GM21447 (cell line): ENCODE data around the gene RSAD2.
"Not testable (repeated sequence)": the region's sequence is repeated elsewhere in the genome, so short reads cannot be mapped to it uniquely, and the experiment has no call there.

Experiments used
- ATAC-seq: cut with Tn5 transposase; IDR thresholded peaks from one replicate; pipeline ENCODE4 v1.9.1; 2021; ENCODE audit not compliant: unreplicated experiment

RSAD2 gene

DNA sequence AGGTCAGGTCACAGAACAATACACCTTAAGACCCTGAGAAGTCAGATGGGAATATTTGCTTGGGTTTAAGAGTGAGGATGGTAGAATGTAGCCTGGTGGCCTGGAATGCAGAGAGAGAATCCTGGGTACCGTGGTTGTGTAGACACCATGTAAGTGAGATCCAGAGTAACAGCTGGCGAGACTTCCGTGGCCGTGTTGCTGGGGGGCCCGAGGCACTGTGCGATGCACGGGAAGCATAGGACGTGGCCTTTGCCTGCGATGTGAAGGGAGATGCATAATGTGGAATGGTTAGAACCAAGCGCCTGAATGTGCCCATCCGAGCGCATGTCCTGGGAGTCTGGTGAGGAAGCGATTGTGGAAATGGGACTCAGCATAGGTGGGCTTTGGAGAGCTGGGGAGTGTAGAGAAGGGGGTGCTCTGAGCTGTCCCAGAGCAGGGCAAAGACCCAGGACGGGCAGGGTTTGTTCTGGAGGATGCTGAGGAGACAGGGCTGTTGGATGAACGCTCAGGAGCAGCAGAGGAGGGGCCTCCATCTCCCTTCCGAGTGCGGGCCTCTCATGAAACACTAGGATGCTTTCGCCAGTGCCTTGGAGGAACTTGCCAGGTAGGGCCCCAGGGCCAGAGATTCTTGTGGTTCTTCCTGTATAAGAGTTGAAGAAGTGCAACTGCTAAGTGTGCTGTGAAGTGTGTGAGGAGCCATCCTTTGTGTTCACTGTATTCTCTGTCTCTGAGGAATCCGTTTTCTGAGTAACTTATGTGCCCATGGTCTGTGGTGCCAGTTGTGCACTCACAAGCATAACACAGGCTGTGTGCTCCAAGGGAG is 46.7 kb downstream of the RSAD2 start:
- ATAC-seq, result no peak

- ATAC-seq, result no peak
These were observed 47.4 kb downstream of the RSAD2 start for GRCh38 chr2:6924924-6925409.

DNA sequence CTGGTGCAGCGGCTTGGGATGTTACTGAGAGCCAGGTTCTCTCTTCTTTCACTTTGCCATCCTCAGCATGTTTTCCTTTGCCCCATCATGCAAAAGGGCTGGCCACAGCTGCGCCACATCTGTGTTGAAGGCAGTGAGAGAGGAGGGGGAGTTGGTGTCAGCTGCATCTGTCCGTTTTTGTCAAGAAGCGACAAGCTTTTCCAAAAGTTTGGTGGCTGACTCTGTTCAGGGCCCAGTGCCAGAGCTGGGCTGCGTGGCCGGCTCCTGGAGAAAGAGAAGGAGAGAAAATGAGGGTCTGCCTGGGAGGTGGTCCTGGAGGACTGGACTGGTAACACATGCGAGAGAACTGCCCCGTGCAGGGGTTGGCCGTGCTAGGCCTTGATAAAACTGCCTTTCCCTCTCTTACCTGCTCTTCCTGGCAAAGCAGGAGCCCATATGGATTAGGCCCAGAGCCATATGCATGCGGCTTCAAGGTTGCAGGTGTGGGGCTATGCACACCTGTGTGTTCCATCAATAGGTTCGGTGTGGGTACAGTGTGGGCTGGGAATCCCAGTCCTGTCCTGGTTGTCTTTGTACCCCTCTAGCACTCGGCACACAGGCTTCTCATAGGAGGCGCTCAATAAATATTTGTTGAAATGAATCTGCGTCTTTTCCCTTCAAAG is 48.6 kb downstream of the RSAD2 start:
- no peak for ATAC-seq

DNA sequence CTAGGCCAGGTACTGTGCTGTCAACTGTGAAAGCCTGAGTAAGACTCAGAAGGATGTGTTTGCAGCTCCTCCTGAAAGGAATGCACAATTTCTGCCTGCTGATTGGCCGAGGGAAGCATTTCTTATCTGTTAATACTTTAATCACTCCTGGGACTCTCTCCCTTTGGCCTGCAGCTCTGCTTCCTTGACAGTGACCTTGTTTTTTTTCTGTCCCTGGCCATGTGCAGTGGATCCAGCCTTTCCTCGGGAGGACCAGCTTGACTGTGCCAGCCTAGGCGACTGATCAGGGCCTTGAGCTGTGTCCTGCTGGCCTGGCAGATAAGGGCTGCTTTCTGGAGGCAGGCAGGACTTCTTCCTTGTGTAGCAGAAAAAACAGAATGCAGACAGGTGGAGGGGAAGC is 49.6 kb downstream of the RSAD2 start:
- no peak for ATAC-seq

DNA sequence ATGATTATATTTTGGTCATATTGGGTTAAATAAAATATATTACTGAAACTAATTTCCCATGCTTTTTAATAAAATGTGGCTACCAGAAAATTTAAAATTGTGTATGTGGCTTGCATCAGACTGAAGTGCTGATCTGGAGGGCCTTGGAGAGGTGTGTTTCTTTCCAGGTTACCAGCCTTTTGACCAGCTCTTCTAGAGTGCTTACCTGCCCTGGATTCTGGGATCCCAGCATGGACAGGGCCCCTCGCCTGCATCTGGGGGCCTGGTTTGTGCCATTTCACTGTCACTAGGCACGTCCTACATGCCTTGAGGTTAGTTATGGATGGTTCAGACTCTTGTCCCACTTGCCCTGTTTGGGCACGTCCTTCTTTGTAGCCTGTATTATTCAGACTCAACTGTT is 50.2 kb downstream of the RSAD2 start:
- no peak for ATAC-seq

- no peak for ATAC-seq
These were observed 50.9 kb downstream of the RSAD2 start for GRCh38 chr2:6928452-6928851.

GRCh38 chr2:6929196-6929819 is 51.7 kb downstream of the RSAD2 start:
- no peak for ATAC-seq

DNA sequence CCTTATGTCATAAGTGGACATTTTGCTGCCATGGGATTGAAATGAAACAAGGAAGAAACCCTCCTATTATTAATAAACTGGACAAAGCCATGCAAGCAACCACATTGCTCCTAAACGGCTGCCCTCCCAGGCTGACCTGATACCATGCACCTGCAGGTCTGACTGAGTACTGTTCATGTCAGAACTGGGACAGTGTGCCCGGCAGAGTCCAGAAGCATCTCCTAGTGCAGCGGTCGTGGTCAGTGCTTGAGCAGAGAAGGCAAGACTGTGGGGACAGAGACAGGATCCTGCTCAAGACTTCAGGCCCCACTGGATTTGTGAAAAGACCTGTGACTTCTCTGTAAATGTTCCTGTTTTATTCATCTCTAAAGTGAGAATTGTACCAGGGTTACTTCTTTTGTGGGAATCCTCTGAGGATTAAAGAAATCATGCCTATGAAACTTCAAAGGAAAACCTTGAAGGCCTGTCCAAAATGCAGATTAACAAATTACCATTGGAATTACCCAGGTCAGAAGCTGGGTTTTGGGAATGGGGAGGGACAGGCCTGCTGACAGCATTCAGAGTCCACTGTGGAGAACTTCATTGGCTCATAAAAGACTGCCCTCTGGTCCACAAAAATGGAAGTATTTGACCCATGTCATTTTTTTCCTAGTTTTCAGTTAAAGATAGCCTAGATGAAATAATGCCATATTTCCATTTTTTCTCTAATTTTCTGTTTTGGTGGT is 53.5 kb downstream of the RSAD2 start:
- ATAC-seq, result no peak

- ATAC-seq, result no peak
These were observed 54.2 kb downstream of the RSAD2 start for GRCh38 chr2:6931753-6932152.

GRCh38 chr2:6932206-6932605 is 54.6 kb downstream of the RSAD2 start:
- ATAC-seq, result no peak

DNA sequence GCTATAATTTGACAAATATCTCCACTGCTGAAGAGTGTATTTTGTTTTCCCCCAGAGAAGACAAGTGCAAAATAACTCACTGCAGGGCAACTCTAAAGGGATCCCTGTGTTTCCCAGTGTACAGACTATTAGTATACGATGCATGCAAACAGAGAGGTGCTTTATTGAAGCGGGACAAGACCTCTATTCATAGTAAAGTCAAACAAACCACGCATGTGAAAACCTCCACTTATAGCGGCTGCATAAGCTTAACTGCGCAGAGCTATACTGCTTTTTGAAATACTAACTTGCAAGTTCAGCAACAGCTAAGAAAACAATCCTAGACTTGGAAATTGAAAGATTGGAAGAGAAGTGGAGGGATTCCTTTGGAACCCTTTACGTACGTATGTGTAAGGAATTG is 55.3 kb downstream of the RSAD2 start:
- no peak for ATAC-seq

- ATAC-seq, result no peak
These were observed 56.3 kb downstream of the RSAD2 start for GRCh38 chr2:6933911-6934310.

- no peak for ATAC-seq
These were observed 56.8 kb downstream of the RSAD2 start for GRCh38 chr2:6934345-6934744.

GRCh38 chr2:6934758-6935651 is 57.4 kb downstream of the RSAD2 start:
- no peak for ATAC-seq

DNA sequence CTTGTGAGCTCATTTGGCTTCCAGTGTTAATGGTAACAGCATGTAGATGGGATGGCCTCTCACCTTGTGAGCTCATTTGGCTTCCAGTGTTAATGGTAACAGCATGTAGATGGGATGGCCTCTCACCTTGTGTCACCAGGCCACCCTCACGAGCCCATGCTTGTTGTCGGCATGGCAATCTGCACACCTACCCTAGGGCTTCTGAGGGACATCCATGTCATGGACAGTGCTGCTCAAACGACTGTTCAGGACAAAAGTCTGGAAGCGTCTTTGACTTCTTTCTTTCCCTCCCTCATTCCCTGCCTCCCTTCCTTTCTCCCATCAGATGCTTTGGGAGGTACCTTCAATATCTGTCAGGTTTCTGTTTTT is 58.1 kb downstream of the RSAD2 start:
- not testable (repeated sequence) for ATAC-seq

DNA sequence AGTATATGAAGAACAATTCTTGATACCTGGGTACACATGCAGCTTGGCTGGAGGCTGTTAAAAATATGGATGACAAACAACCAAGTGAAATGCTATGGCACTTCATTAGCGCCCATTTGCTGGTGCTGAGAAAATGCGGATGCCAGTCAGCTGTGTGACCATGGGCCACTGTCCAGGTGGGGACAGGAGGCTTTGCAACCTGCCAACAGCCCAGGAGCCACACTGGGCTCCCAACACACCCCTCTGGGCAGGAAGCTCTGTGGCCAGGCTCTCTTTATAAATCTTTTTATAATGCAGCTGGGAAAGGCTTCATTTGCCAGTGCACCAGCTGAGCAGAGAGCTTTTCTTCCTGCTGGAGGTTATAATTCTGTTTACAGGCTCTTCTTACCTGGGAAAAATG is 59.6 kb downstream of the RSAD2 start:
- no peak for ATAC-seq

DNA sequence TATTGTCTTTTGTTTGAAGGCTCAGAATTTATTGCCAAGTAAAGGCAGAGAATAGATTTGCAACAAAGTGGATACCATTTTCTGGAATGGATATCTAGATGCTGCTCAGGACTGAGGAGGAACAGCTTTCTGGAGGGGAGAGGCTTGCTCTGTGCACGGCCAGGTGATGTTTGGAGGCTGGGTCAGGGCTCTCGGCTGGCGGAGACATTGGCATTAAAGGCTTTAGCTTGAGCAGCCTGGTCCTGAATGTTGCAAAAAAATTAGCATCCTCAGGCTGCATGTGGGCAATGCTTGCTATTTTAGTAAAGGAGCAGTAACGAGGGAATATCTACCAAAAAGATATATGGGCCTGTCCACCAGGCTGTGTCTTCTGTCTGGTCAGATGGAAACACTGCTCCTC is 60.0 kb downstream of the RSAD2 start:
- ATAC-seq, result no peak

DNA sequence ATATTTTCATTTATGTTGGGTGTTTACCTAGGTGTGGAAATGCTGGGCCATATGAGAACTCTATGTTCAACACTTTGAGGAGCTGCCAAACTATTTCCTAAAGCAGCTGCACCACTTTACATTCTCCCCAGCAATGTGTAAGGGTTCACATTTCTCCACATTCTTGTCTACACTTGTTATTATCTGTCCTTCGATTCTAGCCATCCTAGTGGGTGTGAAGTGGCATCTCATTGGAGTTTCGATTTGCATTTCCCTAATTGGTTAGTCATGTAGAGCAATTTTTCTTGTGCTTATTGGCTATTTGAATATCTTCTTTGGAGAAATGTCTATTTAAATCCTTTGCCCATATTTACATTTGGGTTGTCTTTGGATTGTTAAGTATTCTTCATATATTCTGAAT is 61.5 kb downstream of the RSAD2 start:
- ATAC-seq, result no peak

DNA sequence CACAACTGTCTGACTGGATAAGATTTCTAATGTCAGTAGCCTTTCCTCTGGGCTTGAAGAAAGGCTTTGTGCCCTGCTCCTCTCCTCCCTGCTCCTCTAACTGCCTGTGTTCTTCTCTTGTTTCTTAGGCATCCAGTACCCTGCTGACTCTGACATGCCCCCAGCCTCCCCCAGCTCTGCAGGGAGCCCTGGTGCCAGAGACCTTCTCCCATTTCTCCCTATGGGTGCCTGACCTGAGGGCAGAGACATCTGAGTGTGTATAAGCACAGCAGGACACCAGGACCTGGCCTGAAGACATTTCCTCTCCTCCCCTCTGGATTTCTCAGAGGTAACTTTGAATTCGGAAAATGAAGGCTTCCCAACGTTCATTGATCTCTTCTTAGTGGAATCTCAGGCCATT is 63.2 kb downstream of the RSAD2 start:
- no peak for ATAC-seq

DNA sequence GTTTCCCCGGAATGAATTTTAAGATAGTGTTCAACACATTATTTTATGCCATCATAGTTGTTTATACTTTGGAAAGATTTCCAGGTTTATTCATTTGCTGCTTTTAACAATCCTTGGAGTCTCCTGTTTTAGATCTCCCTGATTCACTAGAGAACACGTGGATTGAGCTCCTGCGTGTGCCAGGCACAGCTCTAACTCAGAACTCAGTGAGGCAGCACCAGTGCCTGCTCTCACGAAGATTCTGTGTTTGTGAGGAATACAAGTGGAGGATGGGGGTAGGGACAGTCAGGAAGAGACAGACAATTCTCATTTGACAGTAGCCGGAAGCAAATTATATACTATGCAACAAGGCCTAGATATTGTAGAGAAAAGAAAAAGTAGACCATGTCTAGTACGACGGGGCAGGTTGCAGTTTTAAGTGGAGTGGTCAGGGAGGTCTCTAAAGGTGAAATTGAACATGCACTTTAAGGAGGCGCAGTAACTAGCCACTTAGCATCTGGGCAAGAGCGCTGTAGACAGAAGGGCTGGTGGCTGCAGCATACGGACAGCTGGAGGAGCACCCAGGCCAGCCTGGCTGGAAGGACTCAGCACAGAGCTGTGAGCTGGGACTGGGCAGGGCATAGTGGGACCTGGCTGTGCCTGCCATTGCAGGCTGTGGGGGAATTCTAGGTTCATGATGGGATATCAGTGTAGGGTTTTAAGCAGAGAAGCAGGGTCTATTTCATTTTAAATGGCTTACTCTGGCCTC is 63.9 kb downstream of the RSAD2 start:
- ATAC-seq, result no peak
